PC-9 (cell line): ENCODE measurements around the gene TSPAN17. TPM values are rescaled to one million over a fixed set of nuclear protein-coding genes. Genes with fewer than 3 reads are reported as not detected.

Source experiments
- BruUV-seq: library from RNA; stranded (reverse); fragments of 400-500 nt; replicated peaks from 2 replicates; lab custom pipeline; 2021; lab: Mats Ljungman, UMichigan
- CTCF ChIA-PET: fragments of 300-600 bp; sonication (Branson Sonifier 250); formaldehyde crosslinking; loops from one replicate; lab custom pipeline; 2022; ENCODE audit warnings: antibody characterized with exemption; lab: Charles Lee
- POLR2A ChIA-PET: fragments of 300-600 bp; sonication (Branson Sonifier 250); formaldehyde crosslinking; loops from one replicate; lab custom pipeline; 2022; ENCODE audit warnings: antibody characterized with exemption; ENCODE audit not compliant: unreplicated experiment; lab: Charles Lee
- DNase-seq, 2 experiments: peaks; one replicate each; pipeline versions ENCODE4 v3.0.0 to v3.0.0-alpha.2; 2015 to 2022; ENCODE audit warnings: mixed read lengths in 1 of 2
- H2AFZ ChIP-seq: fragments of 200-600 bp; sonication (generic); 2 replicates; pipeline ENCODE4 v1.8.1; 2017; ENCODE audit warnings: antibody characterized with exemption
- H3F3A ChIP-seq: fragments of 200-600 bp; sonication (generic); 2 replicates; pipeline ENCODE4 v1.8.1; 2017; ENCODE audit warnings: antibody characterized with exemption, mild to moderate bottlenecking, low read depth; ENCODE audit not compliant: insufficient read depth
- H3K27ac ChIP-seq: fragments of 200-600 bp; sonication (generic); 2 replicates; pipeline ENCODE4 v1.6.1; 2016; ENCODE audit warnings: mixed run types
- H3K27me3 ChIP-seq: fragments of 200-600 bp; sonication (generic); 2 replicates; pipeline ENCODE4 v1.6.1; 2016; ENCODE audit warnings: low read depth, mixed run types; ENCODE audit not compliant: insufficient read depth
- H3K36me3 ChIP-seq: fragments of 200-600 bp; sonication (generic); 2 replicates; pipeline ENCODE4 v1.6.1; 2016; ENCODE audit warnings: low read depth, mixed run types
- H3K4me1 ChIP-seq: fragments of 200-600 bp; sonication (generic); replicated peaks from 2 replicates; pipeline ENCODE4 v1.6.1; 2016; ENCODE audit warnings: mixed run types; ENCODE audit not compliant: insufficient read depth
- H3K4me2 ChIP-seq: fragments of 200-600 bp; sonication (generic); 2 replicates; pipeline ENCODE4 v1.6.1; 2017; ENCODE audit warnings: mixed run types
- H3K4me3 ChIP-seq: fragments of 200-600 bp; sonication (generic); 2 replicates; pipeline ENCODE4 v1.6.1; 2016; ENCODE audit warnings: mixed run types
- H3K79me2 ChIP-seq: fragments of 200-600 bp; sonication (generic); 2 replicates; pipeline ENCODE4 v1.6.1; 2017; ENCODE audit warnings: low read depth, mixed run types
- H3K9me2 ChIP-seq: fragments of 200-600 bp; sonication (generic); 2 replicates; pipeline ENCODE4 v1.8.1; 2017; ENCODE audit warnings: mild to moderate bottlenecking; ENCODE audit not compliant: insufficient read depth
- H3K9me3 ChIP-seq: fragments of 200-600 bp; sonication (generic); 2 replicates; pipeline ENCODE4 v1.8.1; 2016; ENCODE audit warnings: low read depth; ENCODE audit not compliant: insufficient read depth
- H4K20me1 ChIP-seq: fragments of 200-600 bp; sonication (generic); 2 replicates; pipeline ENCODE4 v1.8.1; 2017; ENCODE audit not compliant: insufficient read depth
- EZH2 ChIP-seq: fragments of 200-600 bp; sonication (generic); IDR thresholded peaks from 2 replicates; pipeline ENCODE4 v1.8.0; 2017; ENCODE audit warnings: antibody characterized with exemption, low read depth
- intact Hi-C: fragments of 100-400 bp; cut with micrococcal nuclease; formaldehyde crosslinking; loops from one replicate; pipeline ENCODE4 v1.10.0; 2022; ENCODE audit not compliant: unreplicated experiment
- total RNA-seq: library from RNA; stranded (reverse); gene quantifications from 2 replicates; pipeline ENCODE4 v1.2.3, GENCODE V29; 2021
- TF ChIP-seq, protein P1 (sequence below): fragments of 200-600 bp; sonication (generic); conservative IDR thresholded peaks from 2 replicates; pipeline ENCODE4 v1.6.1; 2017; ENCODE audit warnings: mixed run types, antibody characterized with exemption, mild to moderate bottlenecking, moderate library complexity

The TSPAN17 gene
- total RNA-seq, 1 experiment from 2014 or later: 81.1 TPM

GRCh38 chr5:176626876-176627236 lies 20.4 kb upstream of the TSPAN17 start:
- no peaks in the 10 kb centered on the region for H3K79me2 ChIP-seq
- no peaks in the 10 kb centered on the region for H3K4me1 ChIP-seq
- TF ChIP-seq, protein P1, sequence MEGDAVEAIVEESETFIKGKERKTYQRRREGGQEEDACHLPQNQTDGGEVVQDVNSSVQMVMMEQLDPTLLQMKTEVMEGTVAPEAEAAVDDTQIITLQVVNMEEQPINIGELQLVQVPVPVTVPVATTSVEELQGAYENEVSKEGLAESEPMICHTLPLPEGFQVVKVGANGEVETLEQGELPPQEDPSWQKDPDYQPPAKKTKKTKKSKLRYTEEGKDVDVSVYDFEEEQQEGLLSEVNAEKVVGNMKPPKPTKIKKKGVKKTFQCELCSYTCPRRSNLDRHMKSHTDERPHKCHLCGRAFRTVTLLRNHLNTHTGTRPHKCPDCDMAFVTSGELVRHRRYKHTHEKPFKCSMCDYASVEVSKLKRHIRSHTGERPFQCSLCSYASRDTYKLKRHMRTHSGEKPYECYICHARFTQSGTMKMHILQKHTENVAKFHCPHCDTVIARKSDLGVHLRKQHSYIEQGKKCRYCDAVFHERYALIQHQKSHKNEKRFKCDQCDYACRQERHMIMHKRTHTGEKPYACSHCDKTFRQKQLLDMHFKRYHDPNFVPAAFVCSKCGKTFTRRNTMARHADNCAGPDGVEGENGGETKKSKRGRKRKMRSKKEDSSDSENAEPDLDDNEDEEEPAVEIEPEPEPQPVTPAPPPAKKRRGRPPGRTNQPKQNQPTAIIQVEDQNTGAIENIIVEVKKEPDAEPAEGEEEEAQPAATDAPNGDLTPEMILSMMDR: no peak
- TF ChIP-seq EZH2: no peak
- no peak overlapping the region for H3K27ac ChIP-seq
- 0 out of 2 replicates have a peak, but pooled peaks cover 3% of the 10 kb centered on the region for H3F3A ChIP-seq
- CTCF ChIA-PET: interaction anchor here (0.7 kb wide), 1 partner anchor 103 kb away, joined by 14 read pairs; no protein-coding TSS in a partner anchor
- H3K4me2 ChIP-seq: no peak overlapping the region
- H3K27me3 ChIP-seq: peaks cover 22% of the 10 kb centered on the region
- no peaks in the 10 kb centered on the region for H3K9me3 ChIP-seq
- no peaks in the 10 kb centered on the region for H3K36me3 ChIP-seq
- DNase-seq: no peak
- BruUV-seq: no TSS peak
- POLR2A ChIA-PET: no interaction called here
- no peak overlapping the region for H2AFZ ChIP-seq
- H3K4me3 ChIP-seq: no peak overlapping the region
- intact Hi-C loops: no loop called here
- H3K9me2 ChIP-seq: no peaks in the 10 kb centered on the region
- no peaks in the 10 kb centered on the region for H4K20me1 ChIP-seq

GRCh38 chr5:176627582-176627981 lies 19.7 kb upstream of the TSPAN17 start:
- H3K79me2 ChIP-seq: no peaks in the 10 kb centered on the region
- DNase-seq: no peak
- BruUV-seq: no TSS peak
- H3K4me3 ChIP-seq: no peak overlapping the region
- no peaks in the 10 kb centered on the region for H3K9me2 ChIP-seq
- no peaks in the 10 kb centered on the region for H3K9me3 ChIP-seq
- H2AFZ ChIP-seq: no peak overlapping the region
- no peaks in the 10 kb centered on the region for H3K36me3 ChIP-seq
- no peak for TF ChIP-seq EZH2
- TF ChIP-seq, protein P1: no peak
- intact Hi-C loops: no loop called here
- no peaks in the 10 kb centered on the region for H3K4me1 ChIP-seq
- H3K27me3 ChIP-seq: peaks cover 27% of the 10 kb centered on the region
- ChIA-PET POLR2A (no interaction called here), CTCF (no interaction called here)
- H3K4me2 ChIP-seq: no peak overlapping the region
- 0 out of 2 replicates have a peak, but pooled peaks cover 3% of the 10 kb centered on the region for H3F3A ChIP-seq
- no peaks in the 10 kb centered on the region for H4K20me1 ChIP-seq
- no peak overlapping the region for H3K27ac ChIP-seq

DNA sequence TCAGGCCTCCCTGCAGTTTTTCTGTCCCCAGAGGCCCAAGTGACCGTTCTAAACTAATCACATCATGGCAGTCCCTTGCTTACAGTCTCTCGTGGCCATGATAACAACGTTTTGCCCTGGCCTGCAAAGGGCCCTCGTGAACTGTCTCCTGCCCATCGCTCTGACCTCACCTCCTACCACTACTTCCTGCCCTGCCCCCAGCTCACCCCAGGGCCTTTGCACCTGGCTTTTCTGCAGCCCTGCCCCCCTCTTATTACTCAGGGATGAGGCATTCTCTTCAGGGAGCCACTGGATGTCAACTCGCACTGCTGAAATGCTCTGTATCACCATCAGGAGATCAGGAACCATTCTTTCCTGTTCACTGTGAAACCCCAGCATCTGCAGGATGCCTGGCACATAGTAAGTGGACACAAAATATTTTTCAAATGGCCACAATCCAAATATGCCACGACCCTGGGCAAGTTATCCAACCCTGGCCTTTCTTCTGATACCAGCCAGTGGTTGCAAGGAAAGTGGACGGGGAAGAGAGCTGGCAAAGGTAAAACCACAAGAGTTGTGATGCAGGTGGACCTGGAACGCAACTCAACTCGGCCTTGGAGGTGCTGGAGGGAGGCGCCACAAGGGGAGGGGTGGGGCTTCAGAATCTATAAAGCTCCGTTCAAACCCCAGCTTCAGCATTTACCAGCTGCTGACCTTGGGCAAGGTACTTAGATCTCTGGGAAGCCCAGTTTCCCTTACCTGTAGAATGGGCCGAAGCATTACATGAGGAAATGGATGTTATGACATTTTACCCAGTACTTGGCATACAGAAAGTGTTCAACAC lies 18.7 kb upstream of the TSPAN17 start:
- ChIA-PET POLR2A (no interaction called here), CTCF (no interaction called here)
- H3K9me2 ChIP-seq: no peaks in the 10 kb centered on the region
- intact Hi-C loops: no loop called here
- H3K9me3 ChIP-seq: no peaks in the 10 kb centered on the region
- no peak for TF ChIP-seq EZH2
- TF ChIP-seq, protein P1: no peak
- H2AFZ ChIP-seq: no peak overlapping the region
- no peak overlapping the region for H3K4me3 ChIP-seq
- H3K79me2 ChIP-seq: no peaks in the 10 kb centered on the region
- no peak overlapping the region for H3K4me2 ChIP-seq
- H3K27me3 ChIP-seq: peaks cover 33% of the 10 kb centered on the region
- no peak overlapping the region for H3K27ac ChIP-seq
- H3F3A ChIP-seq: 0 out of 2 replicates have a peak, but pooled peaks cover 3% of the 10 kb centered on the region
- no peak for DNase-seq
- H3K36me3 ChIP-seq: no peaks in the 10 kb centered on the region
- BruUV-seq: no TSS peak
- H3K4me1 ChIP-seq: no peaks in the 10 kb centered on the region
- H4K20me1 ChIP-seq: no peaks in the 10 kb centered on the region
